ENCODE measurements around the gene GPM6B. TPM values are rescaled to one million over a fixed set of nuclear protein-coding genes. Genes with fewer than 3 reads are reported as not detected.
A peak's percentile ranks its signal among the peaks of the same experiment; 100 is the strongest.

The GPM6B gene
- total and polyA plus RNA-seq, 2 experiments from 2014 or later = 82.6 to 95.4 TPM

DNA sequence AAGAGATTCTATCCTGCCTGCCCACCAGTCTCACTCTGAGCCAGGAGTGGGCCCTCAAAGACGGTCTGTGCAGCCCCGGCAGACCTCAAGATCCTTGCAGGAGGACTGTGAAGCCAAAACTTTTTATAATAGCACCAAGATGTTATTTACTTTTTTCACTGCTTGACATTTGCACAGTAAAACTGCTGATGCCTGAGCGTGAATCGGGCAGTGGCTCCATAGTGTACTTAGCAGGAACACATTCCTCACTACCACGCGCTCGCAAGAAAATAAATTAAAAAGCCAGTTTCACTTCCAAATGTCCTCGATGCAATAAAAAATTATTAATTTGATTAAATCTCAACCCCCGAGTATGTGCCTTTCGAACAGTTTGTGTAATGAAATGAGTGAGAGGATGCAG, 22.5 kb downstream of the GPM6B start (continued):
- TF ChIP-seq EZH2 (IDR thresholded peaks at IDR 0.05; ENCODE audit: low read depth, unreplicated experiment) = no peak
- TF ChIP-seq EZH2phosphoT487 (IDR thresholded peaks at IDR 0.05; ENCODE audit: unreplicated experiment) = no peak

DNA sequence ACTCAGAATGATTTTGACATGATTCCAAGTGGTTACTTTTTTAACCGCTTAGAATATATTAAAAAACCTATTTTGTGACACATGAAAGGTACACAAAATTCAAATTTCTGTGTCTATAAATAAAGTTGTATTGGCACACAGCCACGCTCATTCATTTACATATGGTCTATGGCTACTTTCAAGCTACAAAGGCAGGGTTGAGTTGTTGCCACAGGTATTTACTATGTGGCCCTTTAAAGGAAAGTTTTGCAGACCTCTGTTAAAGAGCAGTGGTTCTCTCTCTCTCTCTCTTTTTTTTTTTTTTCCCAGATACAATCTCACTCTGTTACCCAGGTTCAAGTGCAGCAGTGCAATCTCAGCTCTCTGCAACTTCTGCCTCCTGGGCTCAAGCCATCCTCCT, 23.0 kb downstream of the GPM6B start:
- Histone ChIP-seq H3K27ac (ENCODE audit: low read depth) (no peak overlapping the region), H2AFZ (no peak overlapping the region), H3K27me3 (ENCODE audit: insufficient read depth) (no peaks in the 10 kb centered on the region), H3F3A (replicated peaks; ENCODE audit: low read depth) (no peaks in the 10 kb centered on the region), H3K79me2 (replicated peaks; ENCODE audit: insufficient read depth) (peaks cover 9% of the 10 kb centered on the region; the same call in 1 of the 2 replicates), H3K4me1 (ENCODE audit: insufficient read depth) (0 out of 2 replicates have a peak, but pooled peaks cover 6% of the 10 kb centered on the region), H3K4me3 (no peak overlapping the region), H3K4me2 (0 out of 2 replicates have a peak overlapping the region, but pooled peaks have one; percentile 20), H4K20me1 (replicated peaks; ENCODE audit: insufficient read depth) (no peaks in the 10 kb centered on the region), H3K36me3 (ENCODE audit: insufficient read depth) (no peaks in the 10 kb centered on the region), H3K9me2 (ENCODE audit: insufficient read depth) (no peaks in the 10 kb centered on the region)
- H3K27ac Mint-ChIP-seq = no peak overlapping the region; the same call in 1 of the 2 replicates
- H3K27me3 Mint-ChIP-seq (ENCODE audit: insufficient read depth, low read depth, poor library complexity) = peaks cover 5% of the 10 kb centered on the region
- TF ChIP-seq, protein P1, sequence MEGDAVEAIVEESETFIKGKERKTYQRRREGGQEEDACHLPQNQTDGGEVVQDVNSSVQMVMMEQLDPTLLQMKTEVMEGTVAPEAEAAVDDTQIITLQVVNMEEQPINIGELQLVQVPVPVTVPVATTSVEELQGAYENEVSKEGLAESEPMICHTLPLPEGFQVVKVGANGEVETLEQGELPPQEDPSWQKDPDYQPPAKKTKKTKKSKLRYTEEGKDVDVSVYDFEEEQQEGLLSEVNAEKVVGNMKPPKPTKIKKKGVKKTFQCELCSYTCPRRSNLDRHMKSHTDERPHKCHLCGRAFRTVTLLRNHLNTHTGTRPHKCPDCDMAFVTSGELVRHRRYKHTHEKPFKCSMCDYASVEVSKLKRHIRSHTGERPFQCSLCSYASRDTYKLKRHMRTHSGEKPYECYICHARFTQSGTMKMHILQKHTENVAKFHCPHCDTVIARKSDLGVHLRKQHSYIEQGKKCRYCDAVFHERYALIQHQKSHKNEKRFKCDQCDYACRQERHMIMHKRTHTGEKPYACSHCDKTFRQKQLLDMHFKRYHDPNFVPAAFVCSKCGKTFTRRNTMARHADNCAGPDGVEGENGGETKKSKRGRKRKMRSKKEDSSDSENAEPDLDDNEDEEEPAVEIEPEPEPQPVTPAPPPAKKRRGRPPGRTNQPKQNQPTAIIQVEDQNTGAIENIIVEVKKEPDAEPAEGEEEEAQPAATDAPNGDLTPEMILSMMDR (conservative IDR thresholded peaks at IDR 0.05; ENCODE audit: low read depth in 2 of 2) = no peak
- TF ChIP-seq, protein P2, sequence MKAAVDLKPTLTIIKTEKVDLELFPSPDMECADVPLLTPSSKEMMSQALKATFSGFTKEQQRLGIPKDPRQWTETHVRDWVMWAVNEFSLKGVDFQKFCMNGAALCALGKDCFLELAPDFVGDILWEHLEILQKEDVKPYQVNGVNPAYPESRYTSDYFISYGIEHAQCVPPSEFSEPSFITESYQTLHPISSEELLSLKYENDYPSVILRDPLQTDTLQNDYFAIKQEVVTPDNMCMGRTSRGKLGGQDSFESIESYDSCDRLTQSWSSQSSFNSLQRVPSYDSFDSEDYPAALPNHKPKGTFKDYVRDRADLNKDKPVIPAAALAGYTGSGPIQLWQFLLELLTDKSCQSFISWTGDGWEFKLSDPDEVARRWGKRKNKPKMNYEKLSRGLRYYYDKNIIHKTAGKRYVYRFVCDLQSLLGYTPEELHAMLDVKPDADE (IDR thresholded peaks at IDR 0.05) = no peak
- TF ChIP-seq POLR2AphosphoS5 (IDR thresholded peaks at IDR 0.05; ENCODE audit: low read depth) = no peak
- TF ChIP-seq, protein P3, sequence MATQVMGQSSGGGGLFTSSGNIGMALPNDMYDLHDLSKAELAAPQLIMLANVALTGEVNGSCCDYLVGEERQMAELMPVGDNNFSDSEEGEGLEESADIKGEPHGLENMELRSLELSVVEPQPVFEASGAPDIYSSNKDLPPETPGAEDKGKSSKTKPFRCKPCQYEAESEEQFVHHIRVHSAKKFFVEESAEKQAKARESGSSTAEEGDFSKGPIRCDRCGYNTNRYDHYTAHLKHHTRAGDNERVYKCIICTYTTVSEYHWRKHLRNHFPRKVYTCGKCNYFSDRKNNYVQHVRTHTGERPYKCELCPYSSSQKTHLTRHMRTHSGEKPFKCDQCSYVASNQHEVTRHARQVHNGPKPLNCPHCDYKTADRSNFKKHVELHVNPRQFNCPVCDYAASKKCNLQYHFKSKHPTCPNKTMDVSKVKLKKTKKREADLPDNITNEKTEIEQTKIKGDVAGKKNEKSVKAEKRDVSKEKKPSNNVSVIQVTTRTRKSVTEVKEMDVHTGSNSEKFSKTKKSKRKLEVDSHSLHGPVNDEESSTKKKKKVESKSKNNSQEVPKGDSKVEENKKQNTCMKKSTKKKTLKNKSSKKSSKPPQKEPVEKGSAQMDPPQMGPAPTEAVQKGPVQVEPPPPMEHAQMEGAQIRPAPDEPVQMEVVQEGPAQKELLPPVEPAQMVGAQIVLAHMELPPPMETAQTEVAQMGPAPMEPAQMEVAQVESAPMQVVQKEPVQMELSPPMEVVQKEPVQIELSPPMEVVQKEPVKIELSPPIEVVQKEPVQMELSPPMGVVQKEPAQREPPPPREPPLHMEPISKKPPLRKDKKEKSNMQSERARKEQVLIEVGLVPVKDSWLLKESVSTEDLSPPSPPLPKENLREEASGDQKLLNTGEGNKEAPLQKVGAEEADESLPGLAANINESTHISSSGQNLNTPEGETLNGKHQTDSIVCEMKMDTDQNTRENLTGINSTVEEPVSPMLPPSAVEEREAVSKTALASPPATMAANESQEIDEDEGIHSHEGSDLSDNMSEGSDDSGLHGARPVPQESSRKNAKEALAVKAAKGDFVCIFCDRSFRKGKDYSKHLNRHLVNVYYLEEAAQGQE (IDR thresholded peaks at IDR 0.05; ENCODE audit: unreplicated experiment) = no peak
- no peak for TF ChIP-seq CREB1 (CRISPR knock-in tag; IDR thresholded peaks at IDR 0.05; ENCODE audit: low read depth)
- no peak for TF ChIP-seq JUNB (IDR thresholded peaks at IDR 0.05; ENCODE audit: unreplicated experiment)
- no peak for TF ChIP-seq NANOG (IDR thresholded peaks at IDR 0.05; ENCODE audit: borderline replicate concordance)
- TF ChIP-seq, protein P4, sequence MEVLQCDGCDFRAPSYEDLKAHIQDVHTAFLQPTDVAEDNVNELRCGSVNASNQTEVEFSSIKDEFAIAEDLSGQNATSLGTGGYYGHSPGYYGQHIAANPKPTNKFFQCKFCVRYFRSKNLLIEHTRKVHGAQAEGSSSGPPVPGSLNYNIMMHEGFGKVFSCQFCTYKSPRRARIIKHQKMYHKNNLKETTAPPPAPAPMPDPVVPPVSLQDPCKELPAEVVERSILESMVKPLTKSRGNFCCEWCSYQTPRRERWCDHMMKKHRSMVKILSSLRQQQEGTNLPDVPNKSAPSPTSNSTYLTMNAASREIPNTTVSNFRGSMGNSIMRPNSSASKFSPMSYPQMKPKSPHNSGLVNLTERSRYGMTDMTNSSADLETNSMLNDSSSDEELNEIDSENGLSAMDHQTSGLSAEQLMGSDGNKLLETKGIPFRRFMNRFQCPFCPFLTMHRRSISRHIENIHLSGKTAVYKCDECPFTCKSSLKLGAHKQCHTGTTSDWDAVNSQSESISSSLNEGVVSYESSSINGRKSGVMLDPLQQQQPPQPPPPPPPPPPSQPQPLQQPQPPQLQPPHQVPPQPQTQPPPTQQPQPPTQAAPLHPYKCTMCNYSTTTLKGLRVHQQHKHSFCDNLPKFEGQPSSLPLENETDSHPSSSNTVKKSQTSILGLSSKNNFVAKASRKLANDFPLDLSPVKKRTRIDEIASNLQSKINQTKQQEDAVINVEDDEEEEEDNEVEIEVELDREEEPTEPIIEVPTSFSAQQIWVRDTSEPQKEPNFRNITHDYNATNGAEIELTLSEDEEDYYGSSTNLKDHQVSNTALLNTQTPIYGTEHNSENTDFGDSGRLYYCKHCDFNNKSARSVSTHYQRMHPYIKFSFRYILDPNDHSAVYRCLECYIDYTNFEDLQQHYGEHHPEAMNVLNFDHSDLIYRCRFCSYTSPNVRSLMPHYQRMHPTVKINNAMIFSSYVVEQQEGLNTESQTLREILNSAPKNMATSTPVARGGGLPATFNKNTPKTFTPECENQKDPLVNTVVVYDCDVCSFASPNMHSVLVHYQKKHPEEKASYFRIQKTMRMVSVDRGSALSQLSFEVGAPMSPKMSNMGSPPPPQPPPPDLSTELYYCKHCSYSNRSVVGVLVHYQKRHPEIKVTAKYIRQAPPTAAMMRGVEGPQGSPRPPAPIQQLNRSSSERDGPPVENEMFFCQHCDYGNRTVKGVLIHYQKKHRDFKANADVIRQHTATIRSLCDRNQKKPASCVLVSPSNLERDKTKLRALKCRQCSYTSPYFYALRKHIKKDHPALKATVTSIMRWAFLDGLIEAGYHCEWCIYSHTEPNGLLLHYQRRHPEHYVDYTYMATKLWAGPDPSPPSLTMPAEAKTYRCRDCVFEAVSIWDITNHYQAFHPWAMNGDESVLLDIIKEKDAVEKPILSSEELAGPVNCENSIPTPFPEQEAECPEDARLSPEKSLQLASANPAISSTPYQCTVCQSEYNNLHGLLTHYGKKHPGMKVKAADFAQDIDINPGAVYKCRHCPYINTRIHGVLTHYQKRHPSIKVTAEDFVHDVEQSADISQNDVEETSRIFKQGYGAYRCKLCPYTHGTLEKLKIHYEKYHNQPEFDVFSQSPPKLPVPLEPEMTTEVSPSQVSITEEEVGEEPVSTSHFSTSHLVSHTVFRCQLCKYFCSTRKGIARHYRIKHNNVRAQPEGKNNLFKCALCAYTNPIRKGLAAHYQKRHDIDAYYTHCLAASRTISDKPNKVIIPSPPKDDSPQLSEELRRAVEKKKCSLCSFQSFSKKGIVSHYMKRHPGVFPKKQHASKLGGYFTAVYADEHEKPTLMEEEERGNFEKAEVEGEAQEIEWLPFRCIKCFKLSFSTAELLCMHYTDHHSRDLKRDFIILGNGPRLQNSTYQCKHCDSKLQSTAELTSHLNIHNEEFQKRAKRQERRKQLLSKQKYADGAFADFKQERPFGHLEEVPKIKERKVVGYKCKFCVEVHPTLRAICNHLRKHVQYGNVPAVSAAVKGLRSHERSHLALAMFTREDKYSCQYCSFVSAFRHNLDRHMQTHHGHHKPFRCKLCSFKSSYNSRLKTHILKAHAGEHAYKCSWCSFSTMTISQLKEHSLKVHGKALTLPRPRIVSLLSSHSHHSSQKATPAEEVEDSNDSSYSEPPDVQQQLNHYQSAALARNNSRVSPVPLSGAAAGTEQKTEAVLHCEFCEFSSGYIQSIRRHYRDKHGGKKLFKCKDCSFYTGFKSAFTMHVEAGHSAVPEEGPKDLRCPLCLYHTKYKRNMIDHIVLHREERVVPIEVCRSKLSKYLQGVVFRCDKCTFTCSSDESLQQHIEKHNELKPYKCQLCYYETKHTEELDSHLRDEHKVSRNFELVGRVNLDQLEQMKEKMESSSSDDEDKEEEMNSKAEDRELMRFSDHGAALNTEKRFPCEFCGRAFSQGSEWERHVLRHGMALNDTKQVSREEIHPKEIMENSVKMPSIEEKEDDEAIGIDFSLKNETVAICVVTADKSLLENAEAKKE (CRISPR knock-in tag; IDR thresholded peaks at IDR 0.05) = no peak
- no peak for TF ChIP-seq EZH2phosphoT487 (IDR thresholded peaks at IDR 0.05; ENCODE audit: unreplicated experiment)
- no peak for TF ChIP-seq ZNF114 (CRISPR knock-in tag; IDR thresholded peaks at IDR 0.05)
- no peak for TF ChIP-seq ZNF331 (CRISPR knock-in tag; IDR thresholded peaks at IDR 0.05; ENCODE audit: low read depth)
- no peak for TF ChIP-seq EZH2 (IDR thresholded peaks at IDR 0.05; ENCODE audit: low read depth, unreplicated experiment)
- TF ChIP-seq STAT1 (IDR thresholded peaks at IDR 0.05; ENCODE audit: unreplicated experiment) = no peak
- DNase-seq (ENCODE audit: low spot score) (no peak), ATAC-seq (no peak)
- no peaks in the 10 kb centered on the region for H3K9me3 Mint-ChIP-seq
- H3K4me1 Mint-ChIP-seq = peaks cover 29% of the 10 kb centered on the region
- H3K36me3 Mint-ChIP-seq (ENCODE audit: low read depth) = peaks cover 10% of the 10 kb centered on the region; the same call in 2 of the 3 replicates
- H3K4me3 Mint-ChIP-seq = no peak overlapping the region

All from GM23338 (cell line).